ENCODE data around the gene UPK2.

UPK2 gene

DNA sequence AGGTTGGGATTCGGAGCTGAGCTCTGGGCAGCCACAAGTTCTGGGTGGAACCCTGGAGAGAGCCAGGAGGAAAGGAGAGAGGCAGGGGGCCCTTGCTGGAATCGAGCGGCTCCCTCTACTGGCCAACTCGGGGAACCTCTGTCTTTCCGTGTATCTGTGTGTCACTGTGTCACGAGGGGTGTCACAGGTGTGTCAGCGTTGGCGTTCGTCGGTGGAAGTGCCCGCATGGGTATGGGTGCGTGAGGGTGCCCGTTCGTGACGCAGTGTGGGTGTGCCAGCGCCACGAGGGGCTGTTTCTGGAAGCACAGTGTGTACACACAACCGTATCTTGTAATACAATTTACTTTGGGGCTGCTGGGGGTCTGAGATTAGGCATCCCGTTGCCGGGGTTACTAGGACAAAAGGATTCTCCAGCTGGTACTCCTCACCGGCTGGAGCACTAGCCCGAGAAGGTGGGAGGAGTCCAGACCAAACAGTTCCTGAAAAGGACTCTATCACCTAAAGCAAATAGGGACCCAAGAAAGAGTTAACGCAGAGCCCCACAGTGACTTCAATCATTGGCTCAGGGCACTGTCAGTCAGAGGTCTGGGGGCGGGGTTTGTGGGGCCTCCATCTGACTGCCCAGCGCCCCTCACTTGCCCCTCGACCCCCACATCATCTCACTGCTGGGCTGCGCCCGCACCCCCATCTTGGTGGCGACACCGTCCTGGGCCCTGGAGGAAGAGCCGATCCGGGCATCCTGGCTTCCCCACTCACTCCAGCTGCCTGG is 27.8 kb upstream of the UPK2 start (continued):
- TF ChIP-seq, protein P1, sequence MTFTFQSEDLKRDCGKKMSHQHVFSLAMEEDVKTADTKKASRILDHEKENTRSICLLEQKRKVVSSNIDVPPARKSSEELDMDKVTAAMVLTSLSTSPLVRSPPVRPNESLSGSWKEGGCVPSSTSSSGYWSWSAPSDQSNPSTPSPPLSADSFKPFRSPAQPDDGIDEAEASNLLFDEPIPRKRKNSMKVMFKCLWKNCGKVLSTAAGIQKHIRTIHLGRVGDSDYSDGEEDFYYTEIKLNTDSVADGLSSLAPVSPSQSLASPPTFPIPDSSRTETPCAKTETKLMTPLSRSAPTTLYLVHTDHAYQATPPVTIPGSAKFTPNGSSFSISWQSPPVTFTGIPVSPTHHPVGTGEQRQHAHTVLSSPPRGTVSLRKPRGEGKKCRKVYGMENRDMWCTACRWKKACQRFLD (tag by site-specific recombination; IDR thresholded peaks at IDR 0.05): no peak
- TF ChIP-seq SCRT2 (tag by site-specific recombination; IDR thresholded peaks at IDR 0.05) (peak; percentile 98), ZNF350 (tag by site-specific recombination; IDR thresholded peaks at IDR 0.05) (no peak), GLI4 (tag by site-specific recombination; IDR thresholded peaks at IDR 0.05) (no peak), EGR2 (tag by site-specific recombination; IDR thresholded peaks at IDR 0.05; ENCODE audit: low read depth) (0 out of 2 replicates have a peak, but pooled peaks have one; percentile 19), ZNF510 (tag by site-specific recombination; IDR thresholded peaks at IDR 0.05; ENCODE audit: insufficient replicate concordance) (no peak), ZNF239 (tag by site-specific recombination; IDR thresholded peaks at IDR 0.05) (no peak), KLF8 (tag by site-specific recombination; IDR thresholded peaks at IDR 0.05) (peak; percentile 49), ZNF433 (tag by site-specific recombination; IDR thresholded peaks at IDR 0.05; ENCODE audit: low read depth) (no peak), KLF16 (tag by site-specific recombination; IDR thresholded peaks at IDR 0.05) (no peak; the same call in 1 of the 2 replicates), ZNF629 (tag by site-specific recombination; IDR thresholded peaks at IDR 0.05) (peak; percentile 77), ZNF155 (tag by site-specific recombination; IDR thresholded peaks at IDR 0.05) (no peak), ZNF664 (tag by site-specific recombination; IDR thresholded peaks at IDR 0.05) (no peak), ZNF677 (tag by site-specific recombination; IDR thresholded peaks at IDR 0.05) (no peak), ZBTB20 (tag by site-specific recombination; IDR thresholded peaks at IDR 0.05) (peak; percentile 96), ZNF48 (tag by site-specific recombination; IDR thresholded peaks at IDR 0.05) (no peak), WT1 (tag by site-specific recombination; IDR thresholded peaks at IDR 0.05) (0 out of 2 replicates have a peak, but pooled peaks have one; percentile 20), SP7 (tag by site-specific recombination; IDR thresholded peaks at IDR 0.05) (peak; percentile 36; the same call in 1 of the 2 replicates), IKZF3 (tag by site-specific recombination; IDR thresholded peaks at IDR 0.05) (peak; percentile 91), ZNF211 (tag by site-specific recombination; IDR thresholded peaks at IDR 0.05; ENCODE audit: low read depth) (no peak)
- TF ChIP-seq, protein P2, sequence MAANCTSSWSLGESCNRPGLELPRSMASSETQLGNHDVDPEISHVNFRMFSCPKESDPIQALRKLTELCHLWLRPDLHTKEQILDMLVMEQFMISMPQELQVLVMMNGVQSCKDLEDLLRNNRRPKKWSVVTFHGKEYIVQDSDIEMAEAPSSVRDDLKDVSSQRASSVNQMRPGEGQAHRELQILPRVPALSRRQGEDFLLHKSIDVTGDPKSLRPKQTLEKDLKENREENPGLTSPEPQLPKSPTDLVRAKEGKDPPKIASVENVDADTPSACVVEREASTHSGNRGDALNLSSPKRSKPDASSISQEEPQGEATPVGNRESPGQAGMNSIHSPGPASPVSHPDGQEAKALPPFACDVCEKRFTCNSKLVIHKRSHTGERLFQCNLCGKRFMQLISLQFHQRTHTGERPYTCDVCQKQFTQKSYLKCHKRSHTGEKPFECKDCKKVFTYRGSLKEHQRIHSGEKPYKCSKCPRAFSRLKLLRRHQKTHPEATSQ (tag by site-specific recombination; IDR thresholded peaks at IDR 0.05): no peak
- TF ChIP-seq, protein P3, sequence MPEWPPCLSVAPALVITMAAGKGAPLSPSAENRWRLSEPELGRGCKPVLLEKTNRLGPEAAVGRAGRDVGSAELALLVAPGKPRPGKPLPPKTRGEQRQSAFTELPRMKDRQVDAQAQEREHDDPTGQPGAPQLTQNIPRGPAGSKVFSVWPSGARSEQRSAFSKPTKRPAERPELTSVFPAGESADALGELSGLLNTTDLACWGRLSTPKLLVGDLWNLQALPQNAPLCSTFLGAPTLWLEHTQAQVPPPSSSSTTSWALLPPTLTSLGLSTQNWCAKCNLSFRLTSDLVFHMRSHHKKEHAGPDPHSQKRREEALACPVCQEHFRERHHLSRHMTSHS (tag by site-specific recombination; IDR thresholded peaks at IDR 0.05): no peak
- TF ChIP-seq, protein P4, sequence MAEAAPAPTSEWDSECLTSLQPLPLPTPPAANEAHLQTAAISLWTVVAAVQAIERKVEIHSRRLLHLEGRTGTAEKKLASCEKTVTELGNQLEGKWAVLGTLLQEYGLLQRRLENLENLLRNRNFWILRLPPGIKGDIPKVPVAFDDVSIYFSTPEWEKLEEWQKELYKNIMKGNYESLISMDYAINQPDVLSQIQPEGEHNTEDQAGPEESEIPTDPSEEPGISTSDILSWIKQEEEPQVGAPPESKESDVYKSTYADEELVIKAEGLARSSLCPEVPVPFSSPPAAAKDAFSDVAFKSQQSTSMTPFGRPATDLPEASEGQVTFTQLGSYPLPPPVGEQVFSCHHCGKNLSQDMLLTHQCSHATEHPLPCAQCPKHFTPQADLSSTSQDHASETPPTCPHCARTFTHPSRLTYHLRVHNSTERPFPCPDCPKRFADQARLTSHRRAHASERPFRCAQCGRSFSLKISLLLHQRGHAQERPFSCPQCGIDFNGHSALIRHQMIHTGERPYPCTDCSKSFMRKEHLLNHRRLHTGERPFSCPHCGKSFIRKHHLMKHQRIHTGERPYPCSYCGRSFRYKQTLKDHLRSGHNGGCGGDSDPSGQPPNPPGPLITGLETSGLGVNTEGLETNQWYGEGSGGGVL (tag by site-specific recombination; IDR thresholded peaks at IDR 0.05): peak; percentile 89
- TF ChIP-seq, protein P5, sequence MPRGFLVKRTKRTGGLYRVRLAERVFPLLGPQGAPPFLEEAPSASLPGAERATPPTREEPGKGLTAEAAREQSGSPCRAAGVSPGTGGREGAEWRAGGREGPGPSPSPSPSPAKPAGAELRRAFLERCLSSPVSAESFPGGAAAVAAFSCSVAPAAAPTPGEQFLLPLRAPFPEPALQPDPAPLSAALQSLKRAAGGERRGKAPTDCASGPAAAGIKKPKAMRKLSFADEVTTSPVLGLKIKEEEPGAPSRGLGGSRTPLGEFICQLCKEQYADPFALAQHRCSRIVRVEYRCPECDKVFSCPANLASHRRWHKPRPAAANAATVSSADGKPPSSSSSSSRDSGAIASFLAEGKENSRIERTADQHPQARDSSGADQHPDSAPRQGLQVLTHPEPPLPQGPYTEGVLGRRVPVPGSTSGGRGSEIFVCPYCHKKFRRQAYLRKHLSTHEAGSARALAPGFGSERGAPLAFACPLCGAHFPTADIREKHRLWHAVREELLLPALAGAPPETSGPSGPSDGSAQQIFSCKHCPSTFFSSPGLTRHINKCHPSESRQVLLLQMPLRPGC (tag by site-specific recombination; IDR thresholded peaks at IDR 0.05): no peak
- TF ChIP-seq, protein P6, sequence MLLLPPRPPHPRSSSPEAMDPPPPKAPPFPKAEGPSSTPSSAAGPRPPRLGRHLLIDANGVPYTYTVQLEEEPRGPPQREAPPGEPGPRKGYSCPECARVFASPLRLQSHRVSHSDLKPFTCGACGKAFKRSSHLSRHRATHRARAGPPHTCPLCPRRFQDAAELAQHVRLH (tag by site-specific recombination; IDR thresholded peaks at IDR 0.05): no peak
- TF ChIP-seq, protein P7, sequence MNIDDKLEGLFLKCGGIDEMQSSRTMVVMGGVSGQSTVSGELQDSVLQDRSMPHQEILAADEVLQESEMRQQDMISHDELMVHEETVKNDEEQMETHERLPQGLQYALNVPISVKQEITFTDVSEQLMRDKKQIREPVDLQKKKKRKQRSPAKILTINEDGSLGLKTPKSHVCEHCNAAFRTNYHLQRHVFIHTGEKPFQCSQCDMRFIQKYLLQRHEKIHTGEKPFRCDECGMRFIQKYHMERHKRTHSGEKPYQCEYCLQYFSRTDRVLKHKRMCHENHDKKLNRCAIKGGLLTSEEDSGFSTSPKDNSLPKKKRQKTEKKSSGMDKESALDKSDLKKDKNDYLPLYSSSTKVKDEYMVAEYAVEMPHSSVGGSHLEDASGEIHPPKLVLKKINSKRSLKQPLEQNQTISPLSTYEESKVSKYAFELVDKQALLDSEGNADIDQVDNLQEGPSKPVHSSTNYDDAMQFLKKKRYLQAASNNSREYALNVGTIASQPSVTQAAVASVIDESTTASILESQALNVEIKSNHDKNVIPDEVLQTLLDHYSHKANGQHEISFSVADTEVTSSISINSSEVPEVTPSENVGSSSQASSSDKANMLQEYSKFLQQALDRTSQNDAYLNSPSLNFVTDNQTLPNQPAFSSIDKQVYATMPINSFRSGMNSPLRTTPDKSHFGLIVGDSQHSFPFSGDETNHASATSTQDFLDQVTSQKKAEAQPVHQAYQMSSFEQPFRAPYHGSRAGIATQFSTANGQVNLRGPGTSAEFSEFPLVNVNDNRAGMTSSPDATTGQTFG (tag by site-specific recombination; IDR thresholded peaks at IDR 0.05; ENCODE audit: borderline replicate concordance): no peak
- TF ChIP-seq, protein P8, sequence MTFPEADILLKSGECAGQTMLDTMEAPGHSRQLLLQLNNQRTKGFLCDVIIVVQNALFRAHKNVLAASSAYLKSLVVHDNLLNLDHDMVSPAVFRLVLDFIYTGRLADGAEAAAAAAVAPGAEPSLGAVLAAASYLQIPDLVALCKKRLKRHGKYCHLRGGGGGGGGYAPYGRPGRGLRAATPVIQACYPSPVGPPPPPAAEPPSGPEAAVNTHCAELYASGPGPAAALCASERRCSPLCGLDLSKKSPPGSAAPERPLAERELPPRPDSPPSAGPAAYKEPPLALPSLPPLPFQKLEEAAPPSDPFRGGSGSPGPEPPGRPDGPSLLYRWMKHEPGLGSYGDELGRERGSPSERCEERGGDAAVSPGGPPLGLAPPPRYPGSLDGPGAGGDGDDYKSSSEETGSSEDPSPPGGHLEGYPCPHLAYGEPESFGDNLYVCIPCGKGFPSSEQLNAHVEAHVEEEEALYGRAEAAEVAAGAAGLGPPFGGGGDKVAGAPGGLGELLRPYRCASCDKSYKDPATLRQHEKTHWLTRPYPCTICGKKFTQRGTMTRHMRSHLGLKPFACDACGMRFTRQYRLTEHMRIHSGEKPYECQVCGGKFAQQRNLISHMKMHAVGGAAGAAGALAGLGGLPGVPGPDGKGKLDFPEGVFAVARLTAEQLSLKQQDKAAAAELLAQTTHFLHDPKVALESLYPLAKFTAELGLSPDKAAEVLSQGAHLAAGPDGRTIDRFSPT (tag by site-specific recombination; IDR thresholded peaks at IDR 0.05): peak; percentile 92

Data from HEK293 (cell line).